GM12878 (cell line): ENCODE results near the gene DUSP12. TPM values are rescaled to one million over a fixed set of nuclear protein-coding genes. Genes with fewer than 3 reads are reported as not detected.

Experiments
- ATF3 ChIP-seq: IDR thresholded peaks from 2 replicates; pipeline ENCODE4 v1.6.1; 2011; ENCODE audit warnings: low read depth, mild to moderate bottlenecking, low read length, moderate library complexity, borderline replicate concordance; ENCODE audit errors: extremely low read depth
- BMI1 ChIP-seq: fragments of 450-650 bp; IDR thresholded peaks from 2 replicates; pipeline ENCODE4 v1.6.1; 2016; ENCODE audit warnings: mild to moderate bottlenecking, moderate library complexity, borderline replicate concordance
- CHD1 ChIP-seq: IDR thresholded peaks from 2 replicates; pipeline ENCODE4 v1.6.1; 2012; ENCODE audit warnings: low read depth, low read length, improper control_type of control experiment
- CTCF ChIP-seq, 3 experiments: IDR thresholded peaks in 2 of 3; conservative IDR thresholded peaks in 1 of 3; 2 replicates each; pipeline ENCODE4 v1.5.1; 2011; ENCODE audit warnings: low read depth in 3 of 3, low read length in 3 of 3, mild to moderate bottlenecking in 3 of 3, control low read depth in 2 of 3, moderate library complexity in 2 of 3, inconsistent platforms in 1 of 3, mixed read lengths in 1 of 3; ENCODE audit not compliant: control insufficient read depth in 2 of 3, insufficient read depth in 1 of 3; ENCODE audit errors: extremely low read depth in 1 of 3
- CUX1 ChIP-seq: IDR thresholded peaks from 2 replicates; pipeline ENCODE4 v1.6.1; 2012; ENCODE audit warnings: improper control_type of control experiment, low read depth, low read length; ENCODE audit not compliant: insufficient replicate concordance
- EP300 ChIP-seq, 2 experiments: fragments of 150-350 bp in 1 of 2; IDR thresholded peaks; 2 replicates each; pipeline ENCODE4 v1.6.1; 2011 to 2012; ENCODE audit warnings: low read depth in 2 of 2, low read length in 2 of 2, borderline replicate concordance in 1 of 2, improper control_type of control experiment in 1 of 2, inconsistent platforms in 1 of 2; ENCODE audit not compliant: control insufficient read depth in 1 of 2
- HDAC2 ChIP-seq: fragments of 200-600 bp; sonication (generic); IDR thresholded peaks from 2 replicates; pipeline ENCODE4 v1.6.1; 2017
- IRF5 ChIP-seq: fragments of 450-650 bp; IDR thresholded peaks from 2 replicates; pipeline ENCODE4 v1.6.1; 2017; ENCODE audit warnings: borderline replicate concordance
- MLLT1 ChIP-seq: fragments of 450-650 bp; IDR thresholded peaks from 2 replicates; pipeline ENCODE4 v1.6.1; 2016; ENCODE audit warnings: mild to moderate bottlenecking
- MYC ChIP-seq: IDR thresholded peaks from 2 replicates; pipeline ENCODE4 v1.6.1; 2011; ENCODE audit warnings: mild to moderate bottlenecking, low read length, moderate library complexity, inconsistent platforms; ENCODE audit not compliant: insufficient read depth, insufficient replicate concordance, insufficient read length, severe bottlenecking
- NFXL1 ChIP-seq: fragments of 450-650 bp; IDR thresholded peaks from 2 replicates; pipeline ENCODE4 v1.6.1; 2017; ENCODE audit warnings: antibody characterized with exemption, mild to moderate bottlenecking, borderline replicate concordance
- POLR2AphosphoS2 ChIP-seq: IDR thresholded peaks from 2 replicates; pipeline ENCODE4 v1.6.1; 2011; ENCODE audit warnings: low read depth, mild to moderate bottlenecking, low read length, improper control_type of control experiment, moderate library complexity
- RAD51 ChIP-seq: fragments of 450-650 bp; IDR thresholded peaks from 2 replicates; pipeline ENCODE4 v1.6.1; 2016; ENCODE audit warnings: moderate library complexity, mild to moderate bottlenecking, inconsistent platforms
- RBBP5 ChIP-seq: fragments of 200-600 bp; sonication (generic); conservative IDR thresholded peaks from 2 replicates; pipeline ENCODE4 v1.6.1; 2016
- SP1 ChIP-seq: IDR thresholded peaks from one replicate; pipeline ENCODE4 v1.6.1; 2011; ENCODE audit warnings: low read depth, low read length
- SREBF2 ChIP-seq: IDR thresholded peaks from 2 replicates; pipeline ENCODE4 v1.6.1; 2012; ENCODE audit warnings: mild to moderate bottlenecking, low read length
- SRF ChIP-seq, 2 experiments: IDR thresholded peaks; 2 replicates each; pipeline ENCODE4 v1.6.1; 2011; ENCODE audit warnings: low read depth in 2 of 2, low read length in 2 of 2, mild to moderate bottlenecking in 1 of 2, moderate library complexity in 1 of 2
- SUZ12 ChIP-seq: fragments of 200-600 bp; sonication (generic); IDR thresholded peaks from one replicate; pipeline ENCODE4 v1.6.1; 2018; ENCODE audit warnings: antibody characterized with exemption, mild to moderate bottlenecking; ENCODE audit not compliant: unreplicated experiment
- TARDBP ChIP-seq: IDR thresholded peaks from 2 replicates; pipeline ENCODE4 v1.6.1; 2016; ENCODE audit warnings: borderline replicate concordance
- polyA plus RNA-seq, 11 experiments: library from polyadenylated mRNA; depleted of rRNA in 4 of 11; unstranded in 6 of 11; stranded (reverse) in 5 of 11; fragments of >200 nt; fragmentation: Nextera tagmentation in 4 of 11; fragmentation: Illumina TruSeq in 1 of 11; extraction: Ambion mirVana in 4 of 11; extraction: Trizol in 1 of 11; gene quantifications; 1 replicate in 1 of 11; 2 replicates in 10 of 11; pipeline versions ENCODE4 v1.2.1 to v1.2.3, GENCODE V29; 2011 to 2016; ENCODE audit warnings: inconsistent platforms in 2 of 11, missing spikeins in 2 of 11, low read depth in 1 of 11
- total RNA-seq, 4 experiments: library from RNA; depleted of rRNA in 3 of 4; stranded (reverse); fragments of >200 nt in 3 of 4; fragmentation: Illumina TruSeq in 1 of 4; extraction: Trizol in 1 of 4; gene quantifications; 2 replicates each; pipeline versions ENCODE4 v1.2.1 to v1.2.3, GENCODE V29; 2013 to 2021

Gene DUSP12
- total and polyA plus RNA-seq, 10 of the 15 experiments (the other 5 are each of a cell fraction or from before 2014, with no cell fraction given) = 7.0 to 51.5 (median 35.4) TPM

GRCh38 chr1:161727256-161727924 lies 22.2 kb upstream of the DUSP12 start (continued):
- no peak for TF ChIP-seq ATF3
- TF ChIP-seq RAD51 = no peak
- TF ChIP-seq CHD1 = 0 out of 2 replicates have a peak, but pooled peaks have one; percentile 67
- peak in 1 of 2 experiments; percentile 69; a peak in 2 of 4 replicates for TF ChIP-seq EP300 (IDR thresholded peaks at IDR 0.05; ENCODE audit: borderline replicate concordance in 1 of 2, control insufficient read depth in 1 of 2, low read depth in 2 of 2, low read length in 2 of 2)
- no peak for TF ChIP-seq RBBP5
- TF ChIP-seq SREBF2 = no peak
- TF ChIP-seq SP1 = no peak
- TF ChIP-seq NFXL1 = no peak
- TF ChIP-seq POLR2AphosphoS2 = no peak
- no peak for TF ChIP-seq MYC
- TF ChIP-seq SUZ12 = no peak
- TF ChIP-seq IRF5 = no peak
- TF ChIP-seq CUX1 = no peak
- TF ChIP-seq BMI1 = no peak
- no peak for TF ChIP-seq SRF (IDR thresholded peaks at IDR 0.05; ENCODE audit: low read depth in 2 of 2, low read length in 2 of 2)
- no peak for TF ChIP-seq CTCF (IDR thresholded peaks at IDR 0.05 in 2 of 3, conservative IDR thresholded peaks at IDR 0.05 in 1 of 3; ENCODE audit: control insufficient read depth in 2 of 3, extremely low read depth in 1 of 3, insufficient read depth in 1 of 3, low read depth in 3 of 3, low read length in 3 of 3)
- TF ChIP-seq TARDBP = no peak
- no peak for TF ChIP-seq HDAC2
- no peak for TF ChIP-seq MLLT1
